ENCODE measurements around the gene DRD3.

DRD3 gene

GRCh38 chr3:114178770-114179368 lies at the start of gene DRD3:
DRD3 (minus strand) TSS chr3:114179052; CDS start chr3:114171992, 7,060 bp downstream.
- DNase-seq: peak; percentile 1

GRCh38 chr3:114227076-114227475 lies 48.2 kb upstream of the DRD3 start:
- no peak for DNase-seq

GRCh38 chr3:114226313-114226712 lies 47.5 kb upstream of the DRD3 start:
- DNase-seq: no peak

GRCh38 chr3:114223143-114223542 lies 44.3 kb upstream of the DRD3 start:
- no peak for DNase-seq

GRCh38 chr3:114221881-114222264 lies 43.0 kb upstream of the DRD3 start:
- no peak for DNase-seq

GRCh38 chr3:114221165-114221880 lies 42.5 kb upstream of the DRD3 start:
- no peak for DNase-seq

- no peak for DNase-seq
These were observed 40.9 kb upstream of the DRD3 start for GRCh38 chr3:114219741-114220140.

- no peak for DNase-seq
These were observed 39.8 kb upstream of the DRD3 start for GRCh38 chr3:114218578-114219185.

- DNase-seq: no peak
These were observed 39.2 kb upstream of the DRD3 start for GRCh38 chr3:114218006-114218405.

GRCh38 chr3:114217266-114217665 lies 38.4 kb upstream of the DRD3 start:
- DNase-seq: no peak

GRCh38 chr3:114216186-114216970 lies 37.5 kb upstream of the DRD3 start:
- DNase-seq: no peak

GRCh38 chr3:114214542-114215341 lies 35.9 kb upstream of the DRD3 start:
- no peak for DNase-seq

GRCh38 chr3:114213627-114214541 lies 35.0 kb upstream of the DRD3 start:
- DNase-seq: peak; percentile 83

- no peak for DNase-seq
These were observed 34.4 kb upstream of the DRD3 start for GRCh38 chr3:114213292-114213626.

GRCh38 chr3:114212646-114213045 lies 33.8 kb upstream of the DRD3 start:
- DNase-seq: no peak

GRCh38 chr3:114207768-114208167 lies 28.9 kb upstream of the DRD3 start:
- no peak for DNase-seq

- no peak for DNase-seq
These were observed 27.5 kb upstream of the DRD3 start for GRCh38 chr3:114206342-114206741.

- no peak for DNase-seq
These were observed 26.7 kb upstream of the DRD3 start for GRCh38 chr3:114205541-114205940.

GRCh38 chr3:114194750-114195149 lies 15.9 kb upstream of the DRD3 start:
- no peak for DNase-seq

GRCh38 chr3:114192136-114192535 lies 13.3 kb upstream of the DRD3 start:
- DNase-seq: no peak

- DNase-seq: no peak
These were observed 7.6 kb upstream of the DRD3 start for GRCh38 chr3:114186501-114186900.

GRCh38 chr3:114179575-114179974 lies 723 bp upstream of the DRD3 start:
- peak; percentile 2 for DNase-seq

All from suppressor macrophage treated with lipopolysaccharide for 4 hours (primary cell).